Measurements from ENCODE around the gene GSTM1.

DNA sequence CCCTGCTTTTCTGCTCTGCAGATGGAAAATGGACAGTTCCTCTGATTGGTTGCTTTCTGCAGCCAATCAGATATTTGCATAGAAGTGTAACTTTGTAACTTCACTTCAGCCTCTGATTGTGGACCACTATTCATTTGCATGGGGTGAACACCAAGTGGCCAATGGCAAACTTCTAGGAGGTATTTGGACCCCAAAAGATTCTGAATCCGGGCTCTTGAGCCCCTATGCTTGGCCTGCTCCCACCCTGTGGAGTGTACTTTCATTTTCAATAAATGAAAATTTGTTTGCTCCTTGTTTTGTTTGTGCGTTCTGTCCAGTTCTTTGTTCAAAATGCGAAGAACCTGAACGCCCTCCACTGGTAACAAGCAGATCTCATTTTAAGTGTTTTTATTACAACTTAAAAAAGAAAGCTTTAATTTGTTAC is 38.1 kb upstream of the GSTM1 start:
- TF ChIP-seq, protein P1, sequence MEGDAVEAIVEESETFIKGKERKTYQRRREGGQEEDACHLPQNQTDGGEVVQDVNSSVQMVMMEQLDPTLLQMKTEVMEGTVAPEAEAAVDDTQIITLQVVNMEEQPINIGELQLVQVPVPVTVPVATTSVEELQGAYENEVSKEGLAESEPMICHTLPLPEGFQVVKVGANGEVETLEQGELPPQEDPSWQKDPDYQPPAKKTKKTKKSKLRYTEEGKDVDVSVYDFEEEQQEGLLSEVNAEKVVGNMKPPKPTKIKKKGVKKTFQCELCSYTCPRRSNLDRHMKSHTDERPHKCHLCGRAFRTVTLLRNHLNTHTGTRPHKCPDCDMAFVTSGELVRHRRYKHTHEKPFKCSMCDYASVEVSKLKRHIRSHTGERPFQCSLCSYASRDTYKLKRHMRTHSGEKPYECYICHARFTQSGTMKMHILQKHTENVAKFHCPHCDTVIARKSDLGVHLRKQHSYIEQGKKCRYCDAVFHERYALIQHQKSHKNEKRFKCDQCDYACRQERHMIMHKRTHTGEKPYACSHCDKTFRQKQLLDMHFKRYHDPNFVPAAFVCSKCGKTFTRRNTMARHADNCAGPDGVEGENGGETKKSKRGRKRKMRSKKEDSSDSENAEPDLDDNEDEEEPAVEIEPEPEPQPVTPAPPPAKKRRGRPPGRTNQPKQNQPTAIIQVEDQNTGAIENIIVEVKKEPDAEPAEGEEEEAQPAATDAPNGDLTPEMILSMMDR (IDR thresholded peaks at IDR 0.05) = peak in 5 of 6 experiments; percentile 14 to 55 (median 36)
- TF ChIP-seq POLR2A (IDR thresholded peaks at IDR 0.05) = no peak
